A673 (cell line): ENCODE results near the gene GTF2H1. TPM values are rescaled to one million over a fixed set of nuclear protein-coding genes. Genes with fewer than 3 reads are reported as not detected.

Source experiments
- BruUV-seq: library from RNA; stranded (reverse); fragments of 400-500 nt; replicated peaks from 2 replicates; lab custom pipeline; 2021; lab: Mats Ljungman, UMichigan
- CTCF ChIA-PET: fragments of 300-600 bp; sonication (Branson Sonifier 250); formaldehyde crosslinking; loops from one replicate; lab custom pipeline; 2022; ENCODE audit warnings: antibody characterized with exemption; lab: Charles Lee
- POLR2A ChIA-PET: fragments of 300-600 bp; sonication (Branson Sonifier 250); formaldehyde crosslinking; loops from one replicate; lab custom pipeline; 2022; ENCODE audit warnings: antibody characterized with exemption; ENCODE audit not compliant: low non-redundant PET; lab: Charles Lee
- DNase-seq: peaks from one replicate; pipeline ENCODE4 v3.0.0-alpha.2; 2015; ENCODE audit warnings: low spot score
- H3K27ac ChIP-seq: fragments of 200-600 bp; sonication (generic); 2 replicates; pipeline ENCODE4 v1.5.1; 2016; ENCODE audit warnings: mixed run types, low read depth, mild to moderate bottlenecking, mixed read lengths, antibody characterized with exemption, low read length; ENCODE audit not compliant: poor library complexity, severe bottlenecking
- H3K27me3 ChIP-seq: fragments of 200-600 bp; sonication (generic); replicated peaks from 2 replicates; pipeline ENCODE4 v1.6.1; 2017; ENCODE audit warnings: mixed run types, low read depth, mild to moderate bottlenecking, mixed read lengths, antibody characterized with exemption, low read length; ENCODE audit not compliant: insufficient read depth, poor library complexity
- H3K36me3 ChIP-seq: fragments of 200-600 bp; sonication (generic); 2 replicates; pipeline ENCODE4 v1.6.1; 2016; ENCODE audit warnings: mixed run types, mild to moderate bottlenecking, mixed read lengths, antibody characterized with exemption, low read length; ENCODE audit not compliant: insufficient read depth, poor library complexity, severe bottlenecking
- H3K4me1 ChIP-seq: fragments of 200-600 bp; sonication (generic); 2 replicates; pipeline ENCODE4 v1.6.1; 2017; ENCODE audit warnings: mixed run types, mild to moderate bottlenecking, mixed read lengths, antibody characterized with exemption, low read length; ENCODE audit not compliant: insufficient read depth, poor library complexity, severe bottlenecking
- H3K4me3 ChIP-seq: fragments of 200-600 bp; sonication (generic); 2 replicates; pipeline ENCODE4 v1.5.1; 2016; ENCODE audit warnings: low read depth, mixed run types, mild to moderate bottlenecking, mixed read lengths, low read length; ENCODE audit not compliant: poor library complexity, severe bottlenecking
- H3K9me3 ChIP-seq: fragments of 200-600 bp; sonication (generic); 2 replicates; pipeline ENCODE4 v1.6.1; 2016; ENCODE audit warnings: mixed run types, low read depth, mild to moderate bottlenecking, mixed read lengths, antibody characterized with exemption, low read length; ENCODE audit not compliant: poor library complexity, severe bottlenecking
- EZH2 ChIP-seq: fragments of 200-600 bp; sonication (generic); IDR thresholded peaks from 2 replicates; pipeline ENCODE4 v1.6.1; 2017; ENCODE audit warnings: borderline replicate concordance, low read depth, mild to moderate bottlenecking, mixed read lengths, antibody characterized with exemption, low read length; ENCODE audit not compliant: poor library complexity, severe bottlenecking
- intact Hi-C: fragments of 100-400 bp; cut with micrococcal nuclease; formaldehyde crosslinking; loops from one replicate; pipeline ENCODE4 v1.10.0; 2022; ENCODE audit not compliant: unreplicated experiment
- total RNA-seq: library from RNA; stranded (reverse); gene quantifications from 2 replicates; pipeline ENCODE4 v1.2.3, GENCODE V29; 2021
- TF ChIP-seq, protein P1 (sequence below): fragments of 300-800, 200-600 bp; sonication (generic); conservative IDR thresholded peaks from 2 replicates; pipeline ENCODE4 v1.5.1; 2017; ENCODE audit warnings: low read depth, mild to moderate bottlenecking, antibody characterized with exemption, low read length, moderate library complexity, mixed read lengths

The GTF2H1 gene
- total RNA-seq, 1 experiment from 2014 or later: 56.2 TPM

DNA sequence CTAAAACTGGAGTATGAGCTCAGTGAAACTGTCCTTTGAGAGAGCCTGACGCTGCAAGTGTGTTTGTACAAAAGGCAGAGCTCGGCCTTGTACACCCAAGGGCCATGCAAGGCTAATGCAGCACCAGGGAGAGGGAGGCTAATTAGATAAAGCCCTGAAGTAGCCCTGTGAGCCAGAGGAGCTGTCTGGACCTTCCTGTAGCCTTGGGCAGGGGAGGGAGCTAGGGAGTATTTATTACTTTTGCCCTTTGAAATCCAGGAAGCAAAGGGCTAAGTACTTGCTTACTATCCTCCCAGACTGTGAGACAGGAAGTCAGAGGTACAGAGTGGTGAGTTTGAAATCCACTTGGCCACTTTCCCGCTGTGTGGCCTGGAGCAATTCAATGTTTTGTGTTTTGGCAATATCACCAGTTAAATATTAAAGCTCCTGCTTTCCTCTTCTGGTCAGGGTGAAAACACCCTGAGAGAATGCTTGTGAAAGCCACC lies 61.8 kb downstream of the GTF2H1 start:
- Histone ChIP-seq H3K27ac (peak overlapping the region; percentile 50), H3K27me3 (no peaks in the 10 kb centered on the region), H3K4me3 (no peak overlapping the region), H3K36me3 (no peaks in the 10 kb centered on the region), H3K9me3 (no peaks in the 10 kb centered on the region), H3K4me1 (peaks cover 12% of the 10 kb centered on the region)
- intact Hi-C loops: no loop called here
- POLR2A ChIA-PET: interaction anchor here (1.4 kb wide), 1 partner anchor 10 kb away, joined by 5 read pairs; the partner anchor contains the start of gene LDHA
- BruUV-seq: no TSS peak
- DNase-seq: no peak
- TF ChIP-seq, protein P1, sequence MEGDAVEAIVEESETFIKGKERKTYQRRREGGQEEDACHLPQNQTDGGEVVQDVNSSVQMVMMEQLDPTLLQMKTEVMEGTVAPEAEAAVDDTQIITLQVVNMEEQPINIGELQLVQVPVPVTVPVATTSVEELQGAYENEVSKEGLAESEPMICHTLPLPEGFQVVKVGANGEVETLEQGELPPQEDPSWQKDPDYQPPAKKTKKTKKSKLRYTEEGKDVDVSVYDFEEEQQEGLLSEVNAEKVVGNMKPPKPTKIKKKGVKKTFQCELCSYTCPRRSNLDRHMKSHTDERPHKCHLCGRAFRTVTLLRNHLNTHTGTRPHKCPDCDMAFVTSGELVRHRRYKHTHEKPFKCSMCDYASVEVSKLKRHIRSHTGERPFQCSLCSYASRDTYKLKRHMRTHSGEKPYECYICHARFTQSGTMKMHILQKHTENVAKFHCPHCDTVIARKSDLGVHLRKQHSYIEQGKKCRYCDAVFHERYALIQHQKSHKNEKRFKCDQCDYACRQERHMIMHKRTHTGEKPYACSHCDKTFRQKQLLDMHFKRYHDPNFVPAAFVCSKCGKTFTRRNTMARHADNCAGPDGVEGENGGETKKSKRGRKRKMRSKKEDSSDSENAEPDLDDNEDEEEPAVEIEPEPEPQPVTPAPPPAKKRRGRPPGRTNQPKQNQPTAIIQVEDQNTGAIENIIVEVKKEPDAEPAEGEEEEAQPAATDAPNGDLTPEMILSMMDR: no peak
- no peak for TF ChIP-seq EZH2
- CTCF ChIA-PET: no interaction called here

DNA sequence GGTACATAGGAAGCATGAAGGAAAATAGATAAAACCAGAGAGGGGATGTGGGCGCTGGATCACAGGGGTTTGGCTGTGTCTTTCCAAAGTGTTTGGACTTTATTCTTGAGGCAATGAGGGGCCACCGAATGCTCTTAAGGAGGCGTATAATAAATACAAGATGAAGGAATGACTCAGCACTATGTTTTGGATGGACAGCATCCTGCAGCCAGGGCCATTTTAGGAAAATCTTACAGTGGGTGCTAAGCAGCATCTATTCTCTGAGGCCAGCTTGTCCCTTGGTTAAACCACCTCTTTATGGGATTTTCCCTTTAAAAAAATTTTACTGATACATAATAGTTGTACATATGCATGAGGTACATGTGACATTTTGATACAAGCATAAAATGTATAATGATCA lies 67.7 kb downstream of the GTF2H1 start:
- intact Hi-C loops: no loop called here

DNA sequence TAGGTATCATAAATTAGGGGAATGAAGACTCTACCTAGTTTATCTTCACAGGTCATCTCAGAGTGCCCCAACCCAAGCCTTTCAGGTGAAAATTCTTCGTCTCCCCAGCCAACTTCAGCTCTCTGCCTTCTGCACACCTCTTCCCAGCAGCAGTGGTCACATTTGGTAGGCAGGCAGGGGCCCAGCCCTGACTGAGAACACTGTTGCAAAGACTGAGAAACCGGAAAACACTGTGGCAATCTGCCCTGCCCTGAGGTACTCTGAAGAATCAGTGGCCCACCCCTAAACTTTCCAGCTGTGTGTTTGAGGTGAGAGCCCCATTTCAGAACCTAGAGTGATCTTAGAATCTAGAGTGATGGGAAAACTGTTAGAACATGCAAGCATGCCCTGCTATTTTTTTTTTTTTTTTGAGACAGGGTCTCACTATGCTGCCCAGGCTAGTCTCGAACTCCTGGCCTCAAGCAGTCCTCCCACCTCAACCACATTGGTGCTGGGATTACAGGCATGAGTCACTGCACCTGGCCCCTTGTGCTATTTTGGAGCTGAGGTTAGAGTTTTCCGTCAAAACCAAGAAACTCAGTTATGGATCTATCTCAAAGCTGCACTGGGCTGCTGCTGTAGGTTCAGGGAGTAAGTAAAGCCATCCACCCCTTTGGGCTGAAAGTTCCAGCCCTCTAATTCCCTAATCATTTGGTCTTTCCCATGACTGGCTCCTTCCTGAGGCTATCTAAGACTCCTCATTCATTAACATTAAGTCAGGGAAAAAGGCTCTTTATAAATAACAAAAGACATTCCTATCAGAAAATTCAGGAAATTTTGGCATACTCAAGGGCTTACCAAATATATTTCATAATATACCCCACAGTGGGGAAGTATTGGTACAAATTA lies 70.3 kb downstream of the GTF2H1 start:
- DNase-seq: no peak
- Histone ChIP-seq H3K9me3 (no peaks in the 10 kb centered on the region), H3K36me3 (peaks cover 14% of the 10 kb centered on the region), H3K27me3 (no peaks in the 10 kb centered on the region), H3K27ac (no peak overlapping the region), H3K4me3 (no peak overlapping the region), H3K4me1 (peaks cover 13% of the 10 kb centered on the region)
- no TSS peak for BruUV-seq
- TF ChIP-seq, protein P1: no peak
- no peak for TF ChIP-seq EZH2
- ChIA-PET CTCF (interaction anchor here (0.6 kb wide), 1 partner anchor 239 kb away, joined by 5 read pairs; no protein-coding TSS in a partner anchor), POLR2A (no interaction called here)
- intact Hi-C loops: no loop called here

More for the DNA sequence above, 67.7 kb downstream of the GTF2H1 start:
- no peaks in the 10 kb centered on the region for H3K36me3 ChIP-seq
- TF ChIP-seq, protein P1: no peak
- no peak for TF ChIP-seq EZH2
- ChIA-PET POLR2A (no interaction called here), CTCF (no interaction called here)
- peaks cover 7% of the 10 kb centered on the region for H3K4me1 ChIP-seq
- BruUV-seq: no TSS peak
- H3K27ac ChIP-seq: no peak overlapping the region
- H3K9me3 ChIP-seq: no peaks in the 10 kb centered on the region
- H3K27me3 ChIP-seq: no peaks in the 10 kb centered on the region
- no peak overlapping the region for H3K4me3 ChIP-seq
- no peak for DNase-seq
